Measurements from ENCODE around the gene MAN1B1.

MAN1B1 gene

GRCh38 chr9:137087409-137087925, 682 bp downstream of the MAN1B1 start:
- Histone ChIP-seq H3K36me3 (ENCODE audit: control insufficient read depth, insufficient read depth, low read length) (peaks cover 6% of the 10 kb centered on the region), H3K9me3 (ENCODE audit: control insufficient read depth, low read length) (no peaks in the 10 kb centered on the region), H3K27ac (ENCODE audit: insufficient read depth, low read depth, low read length, poor library complexity, severe bottlenecking) (peak overlapping the region; percentile 55), H3K4me1 (ENCODE audit: control insufficient read depth, insufficient read depth, low read length) (peaks cover 12% of the 10 kb centered on the region), H3K27me3 (ENCODE audit: control insufficient read depth, insufficient read depth, low read length, poor library complexity, severe bottlenecking) (peaks cover 23% of the 10 kb centered on the region), H3K4me3 (ENCODE audit: insufficient read depth, low read depth, low read length) (peak overlapping the region; percentile 88)
- WGBS, 2 experiments, result 5 to 6% methylated on average over 22 of the region's 22 CpGs

GRCh38 chr9:137088121-137088520, 1.3 kb downstream of the MAN1B1 start:
- peaks cover 12% of the 10 kb centered on the region for H3K4me1 ChIP-seq (ENCODE audit: control insufficient read depth, insufficient read depth, low read length)
- H3K27ac ChIP-seq (ENCODE audit: insufficient read depth, low read depth, low read length, poor library complexity, severe bottlenecking), result no peak overlapping the region
- 93 to 94% methylated on average over 5 of the region's 5 CpGs for WGBS, 2 experiments
- H3K36me3 ChIP-seq (ENCODE audit: control insufficient read depth, insufficient read depth, low read length), result peaks cover 10% of the 10 kb centered on the region
- no peaks in the 10 kb centered on the region for H3K9me3 ChIP-seq (ENCODE audit: control insufficient read depth, low read length)
- H3K4me3 ChIP-seq (ENCODE audit: insufficient read depth, low read depth, low read length), result peak overlapping the region; percentile 88
- peaks cover 23% of the 10 kb centered on the region for H3K27me3 ChIP-seq (ENCODE audit: control insufficient read depth, insufficient read depth, low read length, poor library complexity, severe bottlenecking)

DNA sequence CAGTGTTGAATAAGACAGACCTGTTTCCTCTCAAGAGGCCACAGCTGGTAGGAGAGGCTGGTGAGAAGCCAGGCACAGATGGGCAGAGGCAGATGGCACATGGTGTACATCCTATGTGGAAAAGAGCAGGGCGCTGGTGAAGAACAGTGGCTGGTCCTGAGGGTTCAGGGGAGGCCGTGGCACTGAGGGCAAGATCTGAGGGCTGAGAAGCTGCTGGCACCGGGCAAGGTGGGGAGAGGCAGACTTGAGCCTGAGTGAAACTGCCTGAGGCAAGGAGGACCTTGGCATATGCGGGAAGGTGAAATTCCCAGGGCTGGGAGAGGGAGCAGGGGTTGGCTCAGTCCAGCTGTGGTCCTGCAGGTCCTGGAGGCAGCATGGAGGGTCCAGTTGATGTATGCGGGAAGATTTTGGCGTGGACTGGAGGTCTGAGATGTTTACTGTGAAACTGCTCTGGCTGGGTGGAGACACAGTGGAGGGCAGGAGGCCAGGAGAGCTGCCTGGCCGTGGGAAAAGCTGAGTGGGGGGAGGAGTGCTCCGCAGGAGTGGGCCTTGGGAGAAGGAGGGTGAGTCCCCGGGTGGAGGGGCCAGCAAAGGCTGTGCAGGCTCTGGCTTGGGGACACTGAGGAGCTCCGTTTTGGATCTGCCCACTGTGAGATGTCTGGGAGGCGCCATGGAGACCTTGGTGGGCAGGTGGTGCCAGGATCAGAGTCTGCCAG, 2.6 kb downstream of the MAN1B1 start:
- WGBS, 2 experiments, result 93% methylated on average over 11 of the region's 11 CpGs

DNA sequence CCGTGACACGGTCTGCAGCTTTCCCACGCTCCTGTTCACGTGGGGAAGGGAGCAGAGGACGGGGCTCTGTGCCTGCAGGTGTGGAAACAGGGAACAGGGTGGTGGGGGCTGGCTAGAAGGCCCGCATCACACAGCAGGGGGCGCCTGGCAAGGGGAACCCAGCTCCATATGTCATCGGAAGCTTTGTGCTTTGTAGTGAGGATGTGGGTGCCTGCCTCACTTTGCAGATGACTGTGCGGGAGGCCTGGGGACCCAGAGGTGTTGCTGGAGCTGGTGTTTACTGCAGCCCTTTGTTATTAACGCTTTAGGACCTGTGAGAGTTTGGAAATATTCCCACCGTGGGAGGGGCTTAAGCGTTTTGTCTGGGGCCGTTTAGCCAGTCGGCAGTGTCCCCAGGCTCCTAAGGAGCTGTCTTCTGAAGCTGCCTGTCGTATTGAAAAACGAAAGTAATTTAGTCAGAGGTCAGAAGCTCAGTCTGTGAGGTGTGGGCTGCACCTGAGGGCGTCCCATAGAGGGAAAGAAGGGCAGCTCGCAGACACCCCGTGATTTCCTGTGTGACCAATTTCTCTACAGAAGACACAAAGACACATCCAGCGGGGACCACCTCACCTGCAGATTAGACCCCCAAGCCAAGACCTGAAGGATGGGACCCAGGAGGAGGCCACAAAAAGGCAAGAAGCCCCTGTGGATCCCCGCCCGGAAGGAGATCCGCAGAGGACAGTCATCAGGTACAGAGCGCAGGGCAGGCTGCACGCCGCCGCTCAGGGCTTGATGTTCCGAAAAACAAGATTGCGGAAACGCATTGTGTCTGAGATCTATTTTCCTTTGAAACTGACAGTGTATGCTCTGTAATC, 9.1 kb downstream of the MAN1B1 start:
- peaks cover 26% of the 10 kb centered on the region for H3K36me3 ChIP-seq (ENCODE audit: control insufficient read depth, insufficient read depth, low read length)

More for the DNA sequence above, 2.6 kb downstream of the MAN1B1 start:
- H3K36me3 ChIP-seq (ENCODE audit: control insufficient read depth, insufficient read depth, low read length), result peaks cover 12% of the 10 kb centered on the region
- H3K4me1 ChIP-seq (ENCODE audit: control insufficient read depth, insufficient read depth, low read length), result peaks cover 12% of the 10 kb centered on the region
- H3K27me3 ChIP-seq (ENCODE audit: control insufficient read depth, insufficient read depth, low read length, poor library complexity, severe bottlenecking), result peaks cover 21% of the 10 kb centered on the region
- H3K4me3 ChIP-seq (ENCODE audit: insufficient read depth, low read depth, low read length), result no peak overlapping the region
- H3K9me3 ChIP-seq (ENCODE audit: control insufficient read depth, low read length), result no peaks in the 10 kb centered on the region
- no peak overlapping the region for H3K27ac ChIP-seq (ENCODE audit: insufficient read depth, low read depth, low read length, poor library complexity, severe bottlenecking)

DNA sequence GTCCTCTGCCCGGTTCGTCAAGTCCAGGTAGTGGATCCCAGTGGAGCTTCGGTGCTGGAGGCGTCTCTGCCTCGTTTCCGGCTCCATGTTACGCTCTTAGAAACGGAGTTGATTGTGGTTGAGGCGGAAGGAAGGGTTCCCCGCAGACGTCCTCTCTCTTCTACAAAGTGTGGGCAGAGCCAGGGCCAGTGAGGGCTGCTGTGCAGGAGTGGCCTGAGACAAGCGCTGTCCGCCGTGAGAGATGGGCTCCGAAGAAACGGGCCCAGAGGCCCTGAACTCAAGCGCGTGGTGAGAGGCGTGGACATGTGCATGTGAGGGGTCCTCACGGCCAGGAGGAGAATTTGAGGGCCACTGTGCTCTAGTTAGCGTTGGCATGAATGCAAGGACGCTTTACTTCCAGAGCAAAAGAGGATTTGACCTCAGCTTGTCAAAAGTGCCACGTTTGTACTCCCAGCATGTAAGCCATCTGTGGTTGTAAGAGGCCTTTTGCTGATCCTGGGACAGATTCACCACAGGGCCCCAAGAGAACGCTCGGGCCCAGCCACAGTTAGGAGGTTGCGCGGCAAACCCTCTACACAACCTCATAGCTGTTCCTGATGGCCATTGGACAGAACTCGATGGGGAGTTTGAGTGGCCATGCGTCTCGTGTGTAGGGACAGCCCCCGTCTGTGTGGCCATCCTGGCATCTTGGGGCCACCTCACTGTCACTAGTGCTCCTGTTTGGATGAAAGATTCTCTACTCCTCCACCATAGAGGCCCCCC, 10.2 kb downstream of the MAN1B1 start:
- WGBS, 2 experiments, result 96% methylated on average over 31 of the region's 31 CpGs
- H3K9me3 ChIP-seq (ENCODE audit: control insufficient read depth, low read length), result no peaks in the 10 kb centered on the region
- no peaks in the 10 kb centered on the region for H3K27me3 ChIP-seq (ENCODE audit: control insufficient read depth, insufficient read depth, low read length, poor library complexity, severe bottlenecking)
- H3K27ac ChIP-seq (ENCODE audit: insufficient read depth, low read depth, low read length, poor library complexity, severe bottlenecking), result no peak overlapping the region
- no peak overlapping the region for H3K4me3 ChIP-seq (ENCODE audit: insufficient read depth, low read depth, low read length)
- no peaks in the 10 kb centered on the region for H3K4me1 ChIP-seq (ENCODE audit: control insufficient read depth, insufficient read depth, low read length)
- H3K36me3 ChIP-seq (ENCODE audit: control insufficient read depth, insufficient read depth, low read length), result peaks cover 37% of the 10 kb centered on the region

More for the DNA sequence above, 9.1 kb downstream of the MAN1B1 start:
- Histone ChIP-seq H3K4me1 (ENCODE audit: control insufficient read depth, insufficient read depth, low read length) (no peaks in the 10 kb centered on the region), H3K27ac (ENCODE audit: insufficient read depth, low read depth, low read length, poor library complexity, severe bottlenecking) (no peak overlapping the region), H3K27me3 (ENCODE audit: control insufficient read depth, insufficient read depth, low read length, poor library complexity, severe bottlenecking) (no peaks in the 10 kb centered on the region), H3K9me3 (ENCODE audit: control insufficient read depth, low read length) (no peaks in the 10 kb centered on the region), H3K4me3 (ENCODE audit: insufficient read depth, low read depth, low read length) (no peak overlapping the region)
- 90 to 91% methylated on average over 30 of the region's 30 CpGs for WGBS, 2 experiments

- 94% methylated on average over 20 of the region's 20 CpGs for WGBS, 2 experiments
- H3K9me3 ChIP-seq (ENCODE audit: control insufficient read depth, low read length), result no peaks in the 10 kb centered on the region
- no peaks in the 10 kb centered on the region for H3K4me1 ChIP-seq (ENCODE audit: control insufficient read depth, insufficient read depth, low read length)
- H3K4me3 ChIP-seq (ENCODE audit: insufficient read depth, low read depth, low read length), result no peak overlapping the region
- H3K27ac ChIP-seq (ENCODE audit: insufficient read depth, low read depth, low read length, poor library complexity, severe bottlenecking), result no peak overlapping the region
- peaks cover 43% of the 10 kb centered on the region for H3K36me3 ChIP-seq (ENCODE audit: control insufficient read depth, insufficient read depth, low read length)
- H3K27me3 ChIP-seq (ENCODE audit: control insufficient read depth, insufficient read depth, low read length, poor library complexity, severe bottlenecking), result no peaks in the 10 kb centered on the region
These were observed 11.1 kb downstream of the MAN1B1 start for GRCh38 chr9:137097761-137098462.

GRCh38 chr9:137099231-137099630, 12.4 kb downstream of the MAN1B1 start:
- no peaks in the 10 kb centered on the region for H3K4me1 ChIP-seq (ENCODE audit: control insufficient read depth, insufficient read depth, low read length)
- H3K4me3 ChIP-seq (ENCODE audit: insufficient read depth, low read depth, low read length), result no peak overlapping the region
- H3K9me3 ChIP-seq (ENCODE audit: control insufficient read depth, low read length), result no peaks in the 10 kb centered on the region
- H3K36me3 ChIP-seq (ENCODE audit: control insufficient read depth, insufficient read depth, low read length), result peaks cover 51% of the 10 kb centered on the region
- no peaks in the 10 kb centered on the region for H3K27me3 ChIP-seq (ENCODE audit: control insufficient read depth, insufficient read depth, low read length, poor library complexity, severe bottlenecking)
- 96 to 98% methylated on average over 14 of the region's 14 CpGs for WGBS, 2 experiments
- no peak overlapping the region for H3K27ac ChIP-seq (ENCODE audit: insufficient read depth, low read depth, low read length, poor library complexity, severe bottlenecking)

DNA sequence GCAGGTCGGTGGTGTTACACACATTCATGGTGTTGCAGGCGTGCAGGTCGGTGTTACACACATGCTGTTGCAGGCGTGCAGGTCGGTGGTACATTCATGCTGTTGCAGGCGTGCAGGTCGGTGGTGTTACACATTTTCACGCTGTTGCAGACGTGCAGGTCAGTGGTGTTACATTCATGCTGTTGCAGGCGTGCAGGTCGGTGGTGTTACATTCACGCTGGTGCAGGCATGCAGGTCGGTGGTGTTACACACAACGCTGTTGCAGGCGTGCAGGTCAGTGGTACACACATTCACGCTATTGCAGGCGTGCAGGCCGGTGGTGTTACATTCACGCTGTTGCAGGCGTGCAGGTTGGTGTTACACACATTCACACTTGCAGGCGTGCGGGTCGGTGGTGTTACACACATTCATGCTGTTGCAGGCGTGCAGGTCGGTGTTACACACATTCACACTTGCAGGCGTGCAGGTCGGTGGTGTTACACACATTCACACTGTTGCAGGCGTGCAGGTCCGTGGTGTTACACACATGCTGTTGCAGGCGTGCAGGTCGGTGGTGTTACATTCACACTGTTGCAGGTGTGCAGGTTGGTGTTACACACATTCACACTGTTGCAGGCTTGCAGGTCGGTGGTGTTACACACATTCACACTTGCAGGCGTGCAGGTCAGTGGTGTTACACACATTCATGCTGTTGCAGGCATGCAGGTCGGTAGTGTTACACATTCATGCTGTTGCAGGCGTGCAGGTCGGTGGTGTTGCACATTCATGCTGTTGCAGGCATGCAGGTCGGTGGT, 16.6 kb downstream of the MAN1B1 start:
- H3K4me3 ChIP-seq (ENCODE audit: insufficient read depth, low read depth, low read length), result no peak overlapping the region
- H3K27ac ChIP-seq (ENCODE audit: insufficient read depth, low read depth, low read length, poor library complexity, severe bottlenecking), result no peak overlapping the region
- no peaks in the 10 kb centered on the region for H3K27me3 ChIP-seq (ENCODE audit: control insufficient read depth, insufficient read depth, low read length, poor library complexity, severe bottlenecking)
- H3K36me3 ChIP-seq (ENCODE audit: control insufficient read depth, insufficient read depth, low read length), result peaks cover 47% of the 10 kb centered on the region
- no peaks in the 10 kb centered on the region for H3K4me1 ChIP-seq (ENCODE audit: control insufficient read depth, insufficient read depth, low read length)
- no peaks in the 10 kb centered on the region for H3K9me3 ChIP-seq (ENCODE audit: control insufficient read depth, low read length)
- 93 to 94% methylated on average over 37 of the region's 37 CpGs for WGBS, 2 experiments

Data from ectodermal cell (in vitro differentiated cells).